HL-60/S4 treated with phorbol 12-myristate 13-acetate at 8.2 ng/mL for 4 days and 3 days (cell line): ENCODE data around the gene HAGHL.
"Not testable (repeated sequence)": the region's sequence is repeated elsewhere in the genome, so short reads cannot be mapped to it uniquely, and the experiment has no call there.

Source experiments
- in situ Hi-C: fragments of 300-500 bp; cut with MboI; formaldehyde crosslinking; loops from 2 replicates; pipeline ENCODE4 v1.15.0; 2022; ENCODE audit warnings: low sequenced_read_pairs

HAGHL gene

DNA sequence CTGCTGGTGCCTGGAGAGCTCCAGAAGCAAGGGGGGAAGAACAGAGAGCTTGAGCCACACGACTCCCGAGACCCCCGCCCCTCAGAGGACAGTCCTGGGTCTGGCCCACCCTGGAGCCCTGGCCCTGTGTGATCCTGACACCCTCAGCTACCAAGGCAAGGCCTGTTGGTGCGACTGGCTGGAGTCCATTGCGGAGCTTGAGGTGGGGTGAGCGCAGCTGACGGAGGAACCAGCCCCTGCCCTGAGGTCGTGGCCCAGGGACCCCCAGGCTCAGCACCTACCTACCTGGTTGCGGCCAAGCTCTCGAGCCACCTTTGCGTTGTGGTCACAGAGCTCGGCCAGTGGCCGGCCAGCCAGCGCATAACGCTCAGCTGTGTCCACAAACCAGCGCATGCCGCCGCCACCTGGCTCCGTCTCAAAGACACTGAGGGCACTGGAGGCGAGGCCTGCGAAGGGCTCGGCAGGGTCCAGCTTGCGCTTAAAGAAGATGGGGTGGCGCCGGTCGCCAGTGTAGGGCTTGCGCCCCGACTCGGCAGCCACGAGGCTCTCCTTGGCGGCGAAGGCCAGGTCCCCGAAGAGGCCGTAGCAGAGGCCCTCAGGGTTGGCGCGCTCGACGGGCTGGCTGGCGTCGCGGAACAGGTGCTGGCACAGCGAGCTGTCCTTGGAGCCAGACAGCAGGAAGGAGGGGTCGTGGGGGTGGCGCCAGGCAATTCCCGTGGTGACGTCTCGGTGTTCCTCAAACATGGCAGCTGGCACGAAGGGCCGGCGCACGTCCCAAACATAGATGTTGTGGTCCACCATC, 40.2 kb upstream of the HAGHL start:
- in situ Hi-C loops = loop anchor here (10.0 kb wide), 1 partner anchor 98 kb away; the partner anchor contains the start of genes CHTF18 and RPUSD1

DNA sequence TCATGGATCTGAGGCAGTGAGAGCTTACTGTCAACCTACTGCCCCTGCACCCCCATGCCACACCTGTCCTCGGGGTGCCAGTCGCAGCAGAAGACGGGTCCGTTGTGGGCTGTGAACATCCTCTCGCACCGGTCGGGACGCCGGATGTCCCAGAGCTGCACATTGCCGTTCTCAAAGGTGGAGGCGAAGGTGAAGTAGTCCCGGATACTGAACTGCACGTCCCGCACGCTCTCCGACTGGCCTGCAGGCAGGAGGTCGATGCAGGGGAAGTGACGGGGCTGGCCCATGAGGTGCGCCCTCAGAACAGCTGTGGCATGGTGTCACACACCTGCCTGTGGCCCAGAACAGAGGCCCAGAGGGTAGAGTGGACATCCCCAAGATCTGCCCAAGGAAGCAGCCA, 39.4 kb upstream of the HAGHL start:
- in situ Hi-C loops = loop anchor here (10.0 kb wide), 1 partner anchor 97 kb away; the partner anchor contains the start of genes CHTF18 and RPUSD1

DNA sequence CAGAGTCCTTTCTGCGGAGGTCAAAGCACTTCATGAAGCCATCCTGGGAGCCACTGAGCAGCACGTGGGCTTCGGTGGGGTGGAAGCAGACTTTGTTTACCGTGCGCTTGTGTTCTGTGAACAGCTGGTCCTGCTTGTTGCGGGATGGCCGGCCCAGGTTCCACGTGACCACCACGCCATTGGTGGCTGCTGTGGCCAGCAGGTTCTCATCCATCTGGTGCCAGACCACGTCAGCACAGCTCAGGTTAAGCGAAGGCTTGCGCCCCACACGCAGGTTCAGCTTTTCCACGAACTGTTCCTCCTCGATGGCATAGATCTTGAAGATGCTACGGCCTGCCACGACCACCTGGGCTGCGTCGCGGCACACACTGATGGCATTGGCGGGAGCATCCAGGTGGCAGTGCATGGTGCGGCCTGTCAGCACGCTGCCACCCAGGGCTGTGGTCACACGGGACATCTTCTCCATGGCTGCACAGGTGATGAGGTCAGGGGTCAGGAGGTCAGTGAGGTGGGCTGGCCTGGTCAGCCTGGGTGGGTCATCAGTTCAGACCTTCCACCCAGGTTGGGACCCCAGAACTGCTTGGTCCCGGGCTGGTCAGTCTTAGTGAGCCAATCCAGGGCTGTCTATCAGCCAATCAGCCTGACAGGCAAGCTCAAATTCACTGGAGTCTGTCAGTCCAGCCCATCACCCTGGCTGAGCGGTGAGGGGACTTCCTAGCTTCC, 37.6 kb upstream of the HAGHL start:
- in situ Hi-C loops = loop anchor here (10.0 kb wide), 1 partner anchor 95 kb away; the partner anchor contains the start of genes CHTF18 and RPUSD1

DNA sequence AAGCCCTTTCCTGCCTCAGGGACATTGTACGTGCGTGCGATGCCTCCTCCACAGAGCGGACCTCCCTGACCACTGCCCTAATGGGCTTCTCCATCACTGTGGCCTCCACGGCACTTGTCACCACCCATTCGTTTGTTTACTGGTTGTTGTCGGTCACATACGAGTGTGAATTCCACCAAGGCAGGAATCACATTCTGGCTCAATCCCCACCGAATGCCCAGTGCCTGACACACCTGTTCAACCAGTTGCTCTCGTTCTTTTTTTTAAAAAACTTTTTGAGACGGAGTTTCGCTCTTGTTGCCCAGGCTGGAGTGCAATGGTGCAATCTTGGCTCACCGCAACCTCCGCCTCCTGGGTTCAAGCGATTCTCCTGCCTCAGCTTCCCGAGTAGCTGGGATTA, 35.7 kb upstream of the HAGHL start:
- in situ Hi-C loops = not testable (repeated sequence)

DNA sequence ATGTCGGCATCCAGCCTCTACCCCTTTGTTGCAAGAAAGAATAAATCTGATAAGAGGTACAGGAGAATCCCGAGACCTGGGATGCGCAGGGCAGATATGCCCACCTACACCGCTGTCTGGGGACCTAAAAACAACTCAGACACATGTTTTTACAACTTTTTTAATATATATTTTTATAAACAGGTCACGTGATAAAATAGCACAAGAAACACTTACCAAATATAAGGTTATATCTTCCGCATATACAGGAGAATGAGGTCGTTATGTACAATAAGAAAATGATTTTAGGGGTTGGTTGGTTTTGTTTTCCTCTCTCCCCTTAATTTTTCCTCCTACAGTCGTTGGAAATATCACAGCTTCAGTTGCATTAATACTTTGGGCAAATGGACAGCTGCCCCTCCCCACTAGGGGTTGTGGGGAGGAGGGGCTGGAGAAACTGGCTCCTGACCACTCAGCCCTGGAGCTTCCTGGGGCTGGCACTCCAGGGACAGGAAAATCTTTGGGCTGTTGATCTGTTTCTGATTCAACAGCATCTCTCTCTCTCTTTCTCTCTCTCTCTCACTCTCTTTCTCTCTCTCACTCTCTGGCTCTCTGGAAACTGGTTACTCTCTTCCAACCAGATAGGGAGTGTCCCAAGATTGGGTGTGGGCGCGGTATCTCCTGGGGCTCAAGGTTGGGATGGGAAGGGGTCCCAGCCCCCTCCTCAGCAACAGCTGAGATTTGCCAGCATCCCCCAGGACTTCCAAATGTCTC, 34.4 kb upstream of the HAGHL start:
- in situ Hi-C loops = no loop called here

DNA sequence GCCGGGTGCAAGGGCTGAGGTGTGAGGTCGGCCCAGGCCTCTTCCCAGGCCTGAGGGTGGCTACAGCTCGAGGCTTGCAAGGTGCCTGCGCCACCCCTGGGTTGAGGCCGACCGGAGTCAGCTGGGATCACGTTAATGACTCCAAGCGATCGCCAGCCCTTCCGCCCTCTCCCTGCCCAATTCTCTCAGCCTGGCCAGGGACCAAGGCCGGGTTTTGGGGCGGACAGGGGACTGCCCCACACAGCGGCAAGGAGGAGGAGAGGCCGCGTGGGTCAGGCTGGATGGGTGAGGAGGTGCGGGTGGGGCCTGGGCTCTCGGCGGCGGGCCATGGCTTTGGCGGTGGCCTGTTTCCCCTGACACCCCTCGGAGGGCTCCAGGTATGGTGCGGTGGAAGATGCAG, 33.5 kb upstream of the HAGHL start:
- in situ Hi-C loops = no loop called here

DNA sequence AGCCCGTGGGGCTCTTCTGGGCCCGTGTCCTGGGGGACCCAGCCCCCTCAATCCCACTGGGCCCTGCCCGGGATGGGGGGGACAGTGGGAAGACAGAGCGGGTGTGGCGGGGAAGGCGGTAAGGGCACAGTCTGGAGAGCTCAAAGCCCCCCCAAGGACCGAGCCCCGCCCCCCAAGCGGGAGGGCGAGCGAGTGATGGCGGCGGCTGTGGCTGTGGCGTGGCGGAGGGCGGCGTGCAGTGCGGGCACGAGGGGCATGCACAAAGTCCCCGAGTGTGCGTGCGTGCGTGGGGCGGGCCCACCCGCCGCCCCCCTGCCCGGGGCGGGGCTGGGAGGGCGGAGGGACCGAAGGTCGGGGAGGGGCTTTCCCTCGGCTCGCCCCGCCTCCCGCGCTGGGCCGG, 33.1 kb upstream of the HAGHL start:
- in situ Hi-C loops = no loop called here

DNA sequence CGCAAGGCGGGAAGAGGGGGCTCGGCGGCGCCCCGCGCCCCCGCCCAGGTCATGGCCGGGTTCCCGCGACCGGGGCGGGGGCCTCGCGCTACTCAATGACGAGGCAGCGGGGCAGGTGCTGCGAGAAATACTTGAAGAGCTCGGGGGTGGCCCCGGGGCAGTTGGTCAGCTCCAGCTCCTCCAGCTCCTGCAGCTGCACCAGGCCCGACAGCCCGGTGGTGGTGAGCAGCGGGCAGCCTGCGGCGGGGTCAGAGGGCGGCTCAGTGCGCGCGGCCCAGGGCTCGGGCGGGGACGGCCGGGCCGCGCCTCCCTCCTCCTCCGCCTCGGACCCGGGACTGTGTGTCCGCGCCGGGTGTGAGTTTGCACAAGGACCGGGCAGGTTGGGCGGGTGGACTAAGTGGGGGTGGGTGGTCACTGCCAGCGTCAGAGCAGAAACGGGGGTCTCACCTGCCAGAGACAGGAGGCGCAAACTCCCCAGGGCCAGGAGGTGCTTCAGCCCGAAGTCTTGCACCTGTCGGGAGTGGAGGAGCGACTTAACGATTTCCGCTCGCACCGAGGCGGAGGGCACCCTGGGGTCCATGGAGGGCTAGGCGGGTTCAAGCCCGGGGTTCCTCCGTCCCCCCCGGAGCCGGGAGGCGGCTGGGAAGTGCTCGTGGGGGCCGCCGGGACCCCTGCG, 32.6 kb upstream of the HAGHL start:
- in situ Hi-C loops = no loop called here

DNA sequence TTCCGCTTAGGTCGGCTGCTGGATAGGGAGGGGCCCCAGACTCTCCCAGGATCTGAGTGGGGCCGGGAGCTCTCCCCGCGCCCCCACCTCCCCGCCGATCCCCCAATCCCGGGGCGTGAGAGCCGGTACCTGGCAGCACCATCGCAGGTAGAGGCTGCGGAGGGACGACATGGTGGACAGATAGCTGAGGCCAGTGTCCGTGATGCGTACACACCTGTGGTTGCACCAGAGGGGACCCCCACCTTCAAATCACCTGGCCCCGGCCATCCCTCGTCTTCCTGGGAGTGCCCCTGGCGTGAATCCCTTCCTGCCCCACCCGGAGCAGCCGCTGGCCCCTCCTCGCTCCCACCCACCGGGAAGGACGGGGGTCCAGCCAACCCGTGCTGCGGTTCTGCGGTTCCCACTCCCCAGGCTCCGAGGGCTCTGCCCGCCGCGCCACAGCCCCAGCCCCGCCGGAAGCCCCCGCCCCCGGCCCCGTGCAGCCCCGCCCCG, 32.0 kb upstream of the HAGHL start:
- in situ Hi-C loops = no loop called here

DNA sequence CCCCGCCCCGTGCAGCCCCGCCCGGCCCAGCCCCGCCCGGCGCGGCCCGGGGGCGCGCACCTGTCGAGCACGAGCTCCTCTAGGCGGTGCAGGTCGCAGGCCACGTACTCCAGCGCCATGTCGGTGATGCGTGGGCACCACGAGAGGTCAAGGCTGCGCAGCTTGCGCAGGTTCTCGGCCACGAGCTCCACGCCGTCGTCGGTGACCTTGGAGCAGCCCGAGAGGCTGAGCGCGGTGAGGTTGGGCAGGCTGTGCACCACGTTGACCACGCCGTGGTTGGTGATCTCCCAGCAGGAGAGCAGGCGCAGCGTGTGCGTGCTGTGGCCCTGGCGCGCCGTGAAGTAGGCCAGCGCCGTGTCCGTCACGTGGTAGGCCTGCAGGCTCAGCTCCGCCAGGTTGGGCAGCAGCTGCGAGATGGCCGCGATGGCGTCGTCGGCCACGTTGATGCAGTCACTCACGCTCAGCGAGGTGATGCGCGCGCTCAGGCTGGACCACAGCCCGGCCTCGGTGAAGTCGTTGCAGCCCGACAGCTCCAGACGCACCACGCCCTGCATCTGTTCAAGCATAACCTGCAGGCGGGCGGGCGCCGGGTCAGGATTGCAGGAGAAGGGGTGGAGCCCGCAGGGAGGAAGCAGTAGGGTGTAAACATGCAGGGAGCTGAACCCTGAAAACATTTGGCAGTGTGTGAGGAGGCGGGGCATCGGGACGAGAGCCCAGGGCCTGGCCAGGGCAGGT, 31.4 kb upstream of the HAGHL start:
- in situ Hi-C loops = no loop called here

DNA sequence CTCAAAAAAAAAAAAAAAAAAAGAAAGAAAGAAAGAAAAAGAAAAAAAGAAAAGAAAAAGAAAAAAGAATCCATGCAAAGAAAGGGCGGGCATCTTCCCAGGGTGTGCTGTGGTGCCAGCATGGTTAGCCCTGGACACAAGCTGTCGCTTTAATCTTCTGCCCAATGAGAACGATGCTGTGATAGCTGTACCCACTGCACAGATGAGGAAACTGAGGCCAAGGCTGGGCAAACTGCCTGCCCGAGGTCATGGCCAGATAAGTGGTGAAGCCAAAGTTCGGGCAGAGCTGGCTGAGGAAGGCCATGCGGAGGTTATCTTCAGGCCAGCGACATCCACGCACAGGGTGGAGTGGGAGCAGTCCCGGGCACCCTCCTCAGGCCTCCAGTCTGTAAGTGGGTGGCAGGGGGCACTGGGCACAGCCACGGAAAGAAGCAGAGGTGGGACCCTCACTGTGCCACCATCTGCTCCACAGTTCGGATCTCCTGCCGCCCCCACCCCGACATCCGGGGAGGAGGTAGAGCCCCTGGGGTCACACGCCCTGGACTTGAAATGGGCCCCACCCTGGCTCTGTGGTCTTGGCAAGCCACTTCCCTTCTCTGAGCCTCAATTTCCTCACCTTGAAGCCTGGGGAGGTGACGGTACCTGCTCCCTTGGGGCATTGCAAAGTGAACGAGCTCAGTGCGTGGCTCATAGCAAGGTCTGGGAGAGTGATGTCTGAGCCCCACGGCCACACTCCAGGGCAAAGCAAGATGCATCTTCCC, 27.8 kb upstream of the HAGHL start:
- in situ Hi-C loops = no loop called here

DNA sequence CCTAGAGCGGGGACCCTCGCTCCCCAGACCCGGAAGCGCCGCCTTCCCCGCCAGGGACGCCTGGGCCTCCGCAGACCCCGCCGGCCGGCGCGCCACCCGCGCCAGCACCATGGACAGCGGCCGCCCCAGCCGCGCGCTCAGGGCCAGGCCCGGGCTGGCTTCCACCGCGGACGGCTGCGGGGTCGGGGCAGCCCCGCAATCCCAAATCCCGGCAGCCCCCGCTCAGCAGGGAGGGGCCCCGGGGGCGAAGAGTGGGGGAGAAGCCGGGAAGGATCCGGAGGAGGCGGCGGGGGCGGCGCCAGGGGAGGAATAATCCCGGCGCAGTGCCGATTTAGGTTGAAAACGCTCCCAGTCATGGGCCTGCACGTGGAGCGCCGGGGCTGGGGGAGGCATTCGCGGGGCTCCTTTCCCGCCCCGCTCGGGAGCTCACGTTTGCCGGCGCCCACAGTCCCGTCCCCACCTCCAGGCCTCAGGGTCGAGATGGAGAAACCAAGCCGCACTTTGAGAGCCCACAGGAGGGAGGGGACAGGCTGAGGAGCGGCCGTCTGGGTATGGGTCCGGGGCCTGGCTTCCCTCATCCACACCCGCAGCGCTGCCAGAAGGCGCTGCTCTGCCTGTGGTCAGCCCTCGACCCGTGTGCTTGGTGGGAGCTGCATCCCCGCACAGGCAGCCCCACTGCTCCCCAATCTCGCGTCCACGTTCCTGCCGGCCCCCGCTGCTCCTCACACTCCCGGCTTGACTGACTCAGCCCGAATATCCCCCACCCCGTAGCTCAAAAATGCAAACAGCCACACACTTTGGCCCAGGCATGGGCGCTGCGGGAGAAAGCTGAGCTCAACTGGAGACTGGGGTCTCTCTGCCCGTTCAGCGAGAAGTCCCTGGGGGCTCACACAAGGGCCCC, 26.0 kb upstream of the HAGHL start:
- in situ Hi-C loops = no loop called here

DNA sequence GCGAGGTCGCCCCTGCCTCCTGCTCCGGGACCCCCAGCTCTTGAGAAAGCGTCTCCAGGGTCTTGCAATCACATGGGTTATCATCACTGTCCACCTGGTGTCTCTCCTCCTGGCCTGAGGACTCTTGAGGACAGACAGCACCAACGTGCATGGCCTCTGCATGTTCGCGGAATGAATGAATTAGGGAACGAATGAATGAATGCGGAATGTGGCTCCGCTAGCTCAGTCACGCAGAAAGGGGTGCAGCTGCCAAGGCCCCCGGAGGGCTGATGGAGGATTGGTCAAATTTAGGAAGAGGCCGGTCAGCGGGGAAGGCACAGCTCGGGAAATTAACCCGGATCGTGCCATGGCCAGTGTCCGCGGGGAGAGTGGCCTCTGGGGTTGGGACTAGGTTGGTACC, 24.6 kb upstream of the HAGHL start:
- in situ Hi-C loops = no loop called here

DNA sequence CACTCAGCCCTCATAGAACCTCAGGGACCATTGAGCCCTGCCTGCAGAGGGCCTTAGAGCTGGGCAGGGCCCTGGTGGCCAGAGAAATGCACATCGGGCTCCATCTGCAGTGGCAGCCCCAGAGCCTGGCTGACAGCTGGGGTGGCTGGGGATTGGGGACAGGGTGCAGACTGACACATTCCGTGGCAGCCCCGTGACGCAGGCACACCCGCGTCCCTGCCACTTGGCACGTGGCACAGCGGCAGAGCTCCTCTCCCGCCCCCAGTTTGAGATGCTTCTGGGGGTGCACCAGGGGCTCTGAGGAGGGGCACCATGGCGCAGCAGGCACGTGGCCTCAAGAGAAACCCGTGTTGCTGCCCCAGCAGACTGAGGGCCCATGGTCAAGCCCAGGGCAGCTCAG, 23.5 kb upstream of the HAGHL start:
- in situ Hi-C loops = no loop called here

DNA sequence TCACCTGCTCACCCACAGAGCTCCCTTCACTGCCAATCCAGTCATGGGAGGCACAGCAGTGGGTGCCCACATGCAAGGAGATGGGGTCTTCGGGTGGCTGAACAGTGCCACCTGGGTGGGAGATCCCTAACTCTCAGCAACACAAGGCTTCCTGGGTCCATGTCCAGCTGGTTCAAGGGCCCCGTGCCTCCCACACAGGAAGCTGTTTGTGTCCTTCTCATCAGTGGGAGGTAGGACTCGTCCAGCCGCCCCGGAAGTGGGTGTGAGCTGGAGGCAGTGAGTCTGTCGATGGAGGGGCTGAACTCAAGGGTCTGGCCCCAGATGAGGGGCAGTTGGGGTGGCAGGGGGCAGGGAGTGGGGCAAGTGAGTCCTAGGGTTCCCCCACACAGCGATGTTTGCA, 22.9 kb upstream of the HAGHL start:
- in situ Hi-C loops = no loop called here

DNA sequence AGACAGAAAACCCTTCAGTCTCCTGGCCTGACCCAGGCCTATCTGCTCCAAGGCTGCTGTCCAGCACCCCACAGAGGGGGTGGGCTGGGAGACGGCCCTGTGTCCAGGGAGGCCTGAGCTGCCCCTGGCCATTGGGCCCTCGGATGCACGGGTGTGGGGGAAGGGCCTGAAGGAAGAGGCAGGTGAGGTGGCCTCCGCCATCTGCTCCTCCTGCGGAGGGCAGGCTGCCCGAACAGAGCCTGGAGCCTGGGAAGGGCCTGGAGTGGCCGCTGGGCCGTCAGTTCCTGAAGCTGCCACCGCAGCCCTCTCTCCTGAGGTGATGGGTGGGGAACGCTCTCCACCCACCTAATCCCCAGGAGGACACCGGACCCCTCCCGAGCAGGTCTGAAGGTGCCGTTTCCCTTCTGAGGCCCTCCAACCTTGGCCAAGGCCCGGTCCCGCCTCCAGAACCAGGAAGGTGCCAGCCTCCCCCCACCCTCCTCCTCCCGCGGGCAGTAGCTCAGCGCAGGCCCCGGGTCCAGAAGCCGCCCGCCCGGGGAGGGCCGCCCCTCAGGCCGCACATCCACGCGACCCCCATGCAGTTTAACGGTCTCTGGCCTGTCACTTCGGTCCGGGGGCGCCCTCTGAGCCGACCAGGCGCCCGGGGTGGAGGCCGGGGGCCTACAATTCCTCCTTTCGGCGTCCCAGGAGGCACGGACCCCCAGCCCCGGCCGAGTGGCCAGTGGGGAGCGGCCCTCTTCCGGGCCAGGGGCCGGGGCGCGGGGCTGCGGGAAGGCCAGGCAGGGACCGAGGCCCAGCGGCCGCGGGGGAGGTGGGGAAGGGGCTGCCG, 22.1 kb upstream of the HAGHL start:
- in situ Hi-C loops = no loop called here

DNA sequence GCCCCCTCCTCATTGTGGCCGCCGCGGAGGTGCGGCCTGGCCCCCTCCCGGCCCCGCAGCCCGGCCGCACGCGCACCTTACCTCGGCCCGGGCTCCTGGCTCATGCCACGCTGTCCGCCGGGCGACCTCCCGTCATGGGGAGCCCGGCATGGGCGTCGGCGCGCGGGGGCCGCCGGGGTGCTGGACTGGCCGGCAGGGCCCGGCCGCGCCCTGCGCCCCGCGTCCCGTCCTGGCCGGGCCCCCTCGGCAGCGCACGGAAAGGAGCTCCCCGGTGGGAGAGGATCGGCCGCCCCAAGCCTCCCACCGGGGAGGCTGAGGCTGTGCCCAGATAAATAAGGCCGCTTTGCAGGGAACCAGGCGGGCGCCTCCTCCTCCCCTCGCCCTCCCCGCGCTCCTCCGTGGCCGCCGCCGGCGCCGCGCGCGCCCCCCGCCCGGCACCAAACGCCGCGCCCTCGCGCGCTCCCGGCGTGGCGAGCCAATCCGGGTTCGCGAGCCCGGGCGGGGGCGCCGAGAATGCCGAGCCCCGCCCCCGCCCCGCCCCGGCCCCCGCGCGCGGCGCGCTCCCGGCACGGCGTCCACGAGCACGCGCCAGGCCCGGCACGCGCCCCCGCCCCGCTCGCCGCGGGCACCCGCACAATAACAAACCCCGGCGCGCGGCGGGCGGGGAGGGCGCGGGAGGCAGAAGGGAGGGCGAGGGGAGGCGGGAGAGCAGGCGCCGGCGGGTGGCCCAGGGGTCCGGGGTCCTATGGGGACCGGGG, 21.3 kb upstream of the HAGHL start, which contains the start of gene FBXL16:
Gene FBXL16 (minus strand): TSS at position 371 of the 758 bp plus-strand sequence. CDS start 8,396 bp downstream, outside the sequence.
- in situ Hi-C loops = no loop called here
